Left forelimb (tissue), 1 donor: ENCODE measurements around the gene DENND6A.
"Not testable (repeated sequence)": the region's sequence is repeated elsewhere in the genome, so short reads cannot be mapped to it uniquely, and the experiment has no call there.

ENCODE experiments used
- DNase-seq: peaks from one replicate; pipeline ENCODE4 v3.0.0-alpha.2; 2018; ENCODE audit warnings: low spot score

The DENND6A gene

DNA sequence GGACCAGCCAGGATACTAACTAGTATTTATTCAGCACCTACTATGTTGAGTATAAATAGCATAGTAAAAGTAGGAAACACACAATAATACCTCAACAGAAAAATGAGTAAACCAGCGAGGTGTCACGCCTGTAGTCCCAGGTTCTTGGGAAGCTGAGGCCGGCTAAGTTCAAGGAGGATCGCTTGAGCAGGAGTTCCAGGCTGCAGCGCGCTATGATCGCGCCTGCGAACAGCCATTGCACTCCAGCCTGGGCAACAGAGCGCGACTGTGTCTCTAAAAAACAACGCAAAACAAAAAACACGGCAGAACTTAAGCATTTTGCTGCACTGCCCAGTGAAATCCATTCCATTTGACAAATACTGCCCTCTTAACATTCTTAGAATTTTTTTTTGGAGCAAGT is 1.3 kb upstream of the DENND6A start:
- DNase-seq, result no peak

DNA sequence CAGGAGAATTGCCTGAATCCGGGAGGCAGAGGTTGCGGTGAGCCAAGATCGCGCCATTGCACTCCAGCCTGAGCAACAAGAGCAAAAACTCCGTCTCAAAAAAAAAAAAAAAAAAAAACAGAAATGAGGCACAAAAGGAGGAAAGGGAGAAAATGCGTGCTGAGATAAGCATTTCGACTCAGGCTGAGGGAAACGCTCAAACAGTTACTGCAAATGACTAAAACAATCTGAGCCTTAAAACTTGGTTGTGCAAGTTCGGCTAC is 813 bp downstream of the DENND6A start:
- DNase-seq, result not testable (repeated sequence)

DNA sequence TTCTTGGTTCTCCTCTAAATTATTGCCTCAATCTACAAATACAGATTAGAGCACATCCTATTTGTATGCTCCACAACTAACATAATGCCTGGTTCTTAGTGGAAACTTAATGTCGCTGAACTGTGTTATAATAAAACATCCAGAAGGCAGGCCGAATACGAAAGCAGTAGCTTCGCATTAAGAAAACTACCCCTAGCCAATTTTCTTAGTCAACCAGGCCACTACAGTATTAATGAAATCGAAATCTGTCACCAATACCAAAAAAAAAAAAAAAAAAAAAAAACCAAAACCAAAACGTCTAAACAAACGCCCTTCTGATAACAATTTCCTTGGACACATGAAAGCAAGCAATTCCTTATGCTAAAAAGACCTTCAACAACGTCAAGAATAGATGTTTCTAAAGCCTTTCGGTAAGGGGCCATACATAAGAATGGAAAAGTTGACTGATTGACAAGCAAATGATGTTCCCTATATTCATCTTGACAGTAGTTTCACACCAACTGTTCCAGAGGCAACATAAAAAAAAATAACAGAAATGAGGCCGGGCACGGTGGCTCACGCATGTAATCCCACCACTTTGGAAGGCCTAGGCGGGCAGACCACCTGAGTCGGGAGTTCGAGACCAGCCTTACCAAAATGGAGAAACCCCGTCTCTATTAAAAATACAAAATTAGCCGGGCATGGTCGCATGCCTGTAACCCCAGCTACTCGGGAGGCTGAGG is 1.3 kb downstream of the DENND6A start:
- DNase-seq, result no peak

DNA sequence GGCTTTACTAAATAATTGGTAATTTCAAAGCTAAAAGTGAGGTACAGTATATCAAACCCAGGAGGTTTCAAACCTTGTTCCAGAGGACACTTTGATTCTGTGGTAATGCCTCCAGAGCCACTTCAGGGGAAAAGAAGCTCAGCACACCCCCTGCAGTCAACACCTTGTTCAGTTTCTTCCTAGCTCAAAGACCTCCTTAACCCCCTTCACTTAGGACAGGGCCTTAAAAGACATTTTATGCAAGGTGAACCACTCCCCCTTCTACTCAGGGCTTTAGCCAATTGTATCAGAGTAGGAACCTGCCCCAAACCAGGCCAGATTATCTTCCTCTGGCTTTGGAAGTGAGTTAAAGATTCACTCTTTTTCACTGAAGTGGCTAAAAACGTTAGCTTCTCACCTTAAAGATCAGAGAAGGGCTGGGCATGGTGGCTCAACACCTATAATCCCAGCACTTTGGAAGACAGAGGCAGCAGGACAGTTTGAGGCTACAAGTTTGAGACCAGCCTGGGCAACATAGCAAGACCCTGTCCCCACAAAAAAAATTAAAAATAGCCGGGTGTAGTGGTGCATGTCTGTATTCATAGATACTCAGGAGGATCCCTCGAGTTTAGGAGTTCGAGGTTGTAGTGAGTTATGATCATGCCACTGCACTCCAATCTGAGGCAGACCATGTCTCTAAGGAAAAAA is 3.4 kb downstream of the DENND6A start:
- DNase-seq, result no peak

DNA sequence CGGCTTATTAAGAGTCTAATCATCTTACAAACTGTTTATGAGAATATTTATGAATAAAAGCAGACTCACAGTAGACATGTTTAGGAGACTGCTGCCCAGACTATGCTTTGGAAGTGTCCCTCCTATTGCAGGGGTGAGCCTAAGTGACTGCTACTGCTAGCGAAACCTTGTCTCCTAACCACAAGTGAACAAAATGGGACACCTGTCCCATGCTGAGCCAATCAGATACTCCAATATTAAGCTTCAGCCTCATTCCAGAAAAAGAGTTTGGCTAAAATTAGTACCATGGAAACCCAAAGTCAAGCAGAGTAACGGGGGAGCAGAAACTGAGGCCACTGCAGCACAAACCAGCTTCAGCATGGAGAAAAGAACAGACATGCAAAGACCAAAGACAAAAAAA is 4.6 kb downstream of the DENND6A start:
- no peak for DNase-seq

DNA sequence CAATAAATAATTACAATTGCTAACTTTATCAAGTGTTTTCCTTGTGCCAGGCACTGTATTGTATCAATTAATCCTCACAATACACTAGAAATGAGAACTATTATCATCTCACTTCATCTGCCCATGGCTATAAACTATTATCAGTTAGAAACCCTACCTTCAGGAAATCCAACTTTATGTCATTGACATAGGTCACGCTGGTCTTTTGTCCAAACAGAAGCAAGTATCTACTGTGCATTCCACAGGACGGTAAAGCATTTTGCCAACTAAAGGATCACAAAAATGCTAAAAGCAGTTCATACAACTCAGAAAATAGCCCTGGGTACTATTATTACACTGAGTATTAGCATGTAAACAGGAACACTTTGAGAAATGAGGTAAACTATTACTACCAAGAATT is 9.6 kb downstream of the DENND6A start:
- no peak for DNase-seq

DNA sequence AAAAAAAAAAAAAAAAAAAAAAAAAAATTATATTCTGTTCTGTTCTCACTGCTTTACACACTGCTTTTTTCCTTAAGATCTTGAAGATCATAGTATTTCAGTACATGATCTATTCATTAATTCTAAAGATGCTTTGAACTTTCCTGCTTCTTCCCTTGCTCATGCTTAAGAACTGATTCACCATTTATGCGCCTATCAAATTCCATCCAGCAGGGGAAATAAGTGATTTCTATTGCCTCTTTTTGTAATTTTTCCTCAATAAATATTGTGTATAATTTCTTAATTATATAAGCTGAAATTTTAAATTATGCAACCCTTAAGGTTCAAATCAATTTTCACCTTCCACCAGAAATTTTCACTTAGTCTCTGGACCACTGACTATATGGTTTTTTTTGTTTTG is 10.6 kb downstream of the DENND6A start:
- DNase-seq, result no peak

DNA sequence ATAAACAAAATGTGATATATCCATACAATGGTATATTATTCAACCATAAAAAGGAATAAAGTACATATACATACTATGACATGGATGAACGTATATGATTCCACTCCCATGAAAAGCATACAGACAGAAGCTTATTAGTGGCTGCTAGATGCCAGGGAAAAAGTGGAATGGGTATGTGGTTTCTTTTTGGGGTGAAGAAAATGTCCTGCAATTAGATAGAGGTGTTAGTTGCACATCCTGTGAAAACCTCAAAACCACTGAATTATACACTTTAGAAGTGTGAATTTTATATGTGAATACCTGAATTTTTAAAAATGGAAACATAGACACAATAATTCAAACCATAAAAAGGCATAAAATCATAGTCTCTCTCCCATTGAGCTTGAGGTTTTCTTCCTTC is 11.2 kb downstream of the DENND6A start:
- no peak for DNase-seq

DNA sequence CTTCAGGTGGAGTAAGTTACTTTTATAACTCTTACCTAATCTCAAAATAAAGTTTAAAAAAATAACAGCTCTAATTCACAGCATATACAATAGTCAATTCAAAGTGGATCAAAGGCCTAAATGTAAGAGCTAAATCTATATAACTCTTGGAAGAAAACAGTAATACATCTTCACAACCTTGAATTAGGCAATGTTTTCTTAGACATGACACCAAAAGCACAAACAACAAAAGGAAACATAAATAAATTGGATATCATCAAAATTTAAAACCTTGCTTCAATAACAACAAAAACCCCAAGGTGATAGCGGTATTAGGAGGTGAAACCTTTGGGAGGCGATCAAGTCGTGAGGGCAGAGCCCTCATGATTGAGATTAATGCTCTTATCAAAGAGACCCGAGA is 12.8 kb downstream of the DENND6A start:
- DNase-seq, result no peak

DNA sequence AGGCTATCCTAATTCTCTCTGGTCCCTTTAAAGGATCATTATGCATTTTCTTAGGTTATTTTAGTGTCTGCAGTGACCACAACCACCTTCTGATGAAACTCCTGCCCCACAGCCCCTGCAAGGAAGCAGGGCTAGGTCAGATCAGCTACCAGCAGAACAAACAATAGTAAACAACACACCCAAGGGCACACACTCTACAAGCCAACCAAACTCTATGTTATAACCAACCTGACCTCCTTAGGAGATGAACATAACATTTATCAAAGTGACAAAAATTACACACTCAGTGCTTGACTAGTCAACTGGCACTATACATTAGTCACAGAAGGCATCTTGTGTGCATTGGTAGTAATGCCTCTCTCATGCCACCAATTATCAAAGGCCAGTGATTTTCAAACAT is 17.3 kb downstream of the DENND6A start:
- no peak for DNase-seq

DNA sequence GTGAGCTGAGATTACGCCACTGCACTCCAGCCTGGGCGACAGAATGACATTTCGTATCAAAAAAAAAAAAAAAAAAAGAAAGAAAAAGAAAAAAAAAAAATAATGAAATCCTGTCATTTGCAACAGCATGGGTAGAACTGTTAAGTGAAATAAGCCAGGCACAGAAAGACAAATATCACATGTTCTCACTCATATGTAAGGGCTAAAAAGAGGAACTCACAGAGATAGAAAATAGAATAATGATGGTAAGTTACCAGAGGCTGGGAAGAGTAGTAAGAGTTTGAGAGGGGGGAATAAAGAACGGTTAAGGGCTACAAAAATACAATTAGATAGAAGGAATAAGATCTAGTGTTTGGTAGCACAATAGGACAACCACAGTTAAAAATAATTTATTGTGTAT is 19.7 kb downstream of the DENND6A start:
- no peak for DNase-seq

DNA sequence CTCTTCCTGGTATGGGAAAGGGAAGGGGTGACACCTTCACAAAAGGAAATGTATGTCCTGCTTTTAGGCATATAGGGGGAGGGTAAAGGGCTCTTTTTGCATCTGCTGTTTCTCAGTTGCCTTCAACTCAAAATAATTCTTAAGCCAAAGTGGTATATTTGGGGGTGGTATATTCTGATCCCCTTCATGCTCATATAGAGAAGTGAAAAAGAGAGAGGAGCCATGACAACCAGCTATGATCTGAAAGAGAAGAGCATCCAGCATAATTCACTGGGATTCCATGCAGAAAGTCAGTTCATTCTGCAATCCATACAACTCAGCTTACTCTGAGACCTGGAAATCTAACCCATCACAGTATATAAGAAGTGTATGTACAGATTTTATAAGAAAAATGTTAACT is 22.3 kb downstream of the DENND6A start:
- no peak for DNase-seq

DNA sequence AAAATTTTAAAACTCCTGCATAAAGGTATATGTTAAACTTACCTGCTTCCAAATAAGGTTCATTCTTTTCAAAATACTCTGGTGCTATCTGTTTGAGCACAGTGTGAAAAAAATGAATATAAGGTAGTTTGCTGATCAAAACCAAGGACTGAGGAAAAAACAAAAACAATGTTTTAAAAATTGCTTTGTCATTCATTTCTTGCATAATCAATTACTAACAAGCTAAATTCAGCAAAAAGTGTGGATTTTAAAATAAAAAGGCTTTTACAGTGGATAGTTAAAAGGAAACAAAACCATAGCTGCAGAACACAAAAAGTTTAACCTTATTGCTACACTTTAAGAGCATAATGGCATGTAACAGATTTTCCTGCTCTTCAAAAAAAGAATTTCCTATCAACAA is 31.5 kb downstream of the DENND6A start:
- no peak for DNase-seq

DNA sequence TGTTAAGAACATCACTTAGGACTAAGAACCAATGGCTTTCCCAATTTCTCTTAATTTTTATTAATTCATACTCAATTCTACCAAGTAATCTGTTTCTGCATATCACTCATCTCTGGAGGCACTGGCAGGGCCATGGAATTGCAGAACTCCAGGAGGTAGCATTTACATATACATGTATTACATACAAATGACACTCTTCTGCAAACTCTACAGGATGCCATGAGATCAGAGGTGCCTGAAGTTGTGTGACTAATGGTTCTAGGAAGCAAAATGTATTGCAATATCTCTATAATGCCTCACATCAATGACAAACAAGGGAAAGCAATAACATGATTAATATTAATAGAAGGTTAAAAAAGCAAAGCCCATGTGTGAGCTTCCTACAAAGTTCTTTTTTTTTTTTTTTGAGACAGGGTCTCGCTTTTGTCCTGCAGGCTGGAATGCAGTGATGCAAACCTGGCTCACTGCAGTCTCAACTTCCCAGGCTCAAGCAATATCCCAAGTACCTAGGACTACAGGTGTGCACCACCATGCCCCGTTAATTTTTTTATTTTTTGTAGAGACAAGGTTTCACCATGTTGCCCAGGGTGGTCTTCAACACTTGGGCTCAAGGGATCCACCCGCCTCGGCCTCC is 33.0 kb downstream of the DENND6A start:
- no peak for DNase-seq

DNA sequence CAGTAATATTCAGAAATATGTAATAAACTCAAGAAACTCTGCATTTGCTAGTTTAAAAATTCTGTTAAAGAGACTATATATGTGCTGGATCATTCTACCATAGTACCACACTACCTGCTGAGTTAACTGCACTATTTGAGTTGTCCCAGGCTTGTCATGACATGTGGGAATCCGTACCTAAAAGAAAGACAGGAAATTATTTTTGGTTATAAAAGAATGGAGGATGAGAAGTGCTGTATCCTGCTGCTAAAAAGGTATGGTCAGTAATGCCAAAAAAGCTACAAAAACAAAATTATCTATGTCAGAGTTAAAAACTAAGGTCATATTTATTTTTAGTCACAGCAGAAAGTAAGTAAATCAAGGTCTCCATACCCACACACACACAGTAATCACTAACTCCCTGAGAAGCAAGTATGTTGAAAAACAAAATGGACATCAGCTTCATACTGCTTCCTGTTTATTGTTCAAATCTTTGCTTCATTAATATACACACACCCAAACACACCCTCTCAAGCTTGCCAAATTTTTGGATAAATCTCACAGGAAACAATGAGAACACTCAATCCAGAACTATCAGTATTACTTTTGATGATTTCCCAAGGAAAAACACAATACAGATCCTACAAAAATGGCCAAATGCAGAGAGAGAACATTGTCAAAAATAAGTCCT is 33.7 kb downstream of the DENND6A start:
- no peak for DNase-seq

DNA sequence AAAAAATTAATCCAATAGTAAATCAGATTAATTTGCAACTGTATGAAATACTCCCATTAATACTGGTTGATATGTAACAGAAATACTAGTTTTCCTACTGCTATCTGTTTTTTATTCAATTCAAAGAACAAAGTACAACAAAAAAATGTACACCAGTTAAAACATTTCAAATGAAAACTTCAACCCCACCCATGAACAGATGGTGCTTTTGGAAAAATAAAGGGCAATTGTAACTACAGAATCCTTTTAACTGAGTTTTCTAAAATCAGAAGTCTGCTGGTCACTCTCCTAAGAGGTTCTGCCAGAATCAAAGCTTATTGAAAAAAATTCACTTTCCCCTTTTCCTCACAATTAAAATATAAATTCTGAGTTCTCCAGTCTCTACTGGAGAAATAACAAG is 34.3 kb downstream of the DENND6A start:
- no peak for DNase-seq

DNA sequence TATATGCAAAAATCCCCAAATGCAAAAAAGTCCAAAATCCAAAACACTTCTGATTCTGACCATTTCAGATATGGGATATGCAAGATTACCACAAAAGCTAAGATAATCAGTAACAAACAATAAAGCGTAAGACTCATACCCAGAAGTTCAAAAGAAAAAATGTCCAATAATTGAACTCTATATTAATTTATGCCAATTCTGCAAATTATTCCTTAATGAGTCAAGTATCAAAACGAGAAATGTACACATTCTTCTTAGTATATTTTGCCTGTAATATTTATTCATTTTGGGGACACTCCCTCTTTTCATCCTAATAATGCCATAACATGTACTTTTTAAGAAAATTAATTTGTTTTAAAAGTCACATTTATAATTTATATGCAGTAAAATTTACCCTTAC is 37.1 kb downstream of the DENND6A start:
- no peak for DNase-seq

DNA sequence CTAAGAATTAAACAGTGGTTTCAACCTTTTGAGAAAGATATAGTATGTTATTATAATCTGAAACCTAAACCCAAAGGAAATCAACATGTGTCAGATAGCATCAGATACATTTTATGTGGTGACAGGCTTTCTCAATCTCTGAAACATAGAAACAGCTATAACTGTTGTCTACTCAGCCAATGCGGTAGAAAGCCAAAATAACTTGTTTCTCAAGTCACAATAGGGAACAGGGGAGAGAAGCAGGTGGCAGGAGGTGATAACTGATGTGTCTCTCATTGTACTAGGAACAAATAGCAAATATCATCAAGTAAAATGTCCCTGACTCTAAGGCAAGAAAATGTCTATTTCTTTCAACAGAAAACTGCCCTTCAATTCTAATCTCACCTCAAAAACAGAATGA is 38.6 kb downstream of the DENND6A start:
- DNase-seq, result no peak

DNA sequence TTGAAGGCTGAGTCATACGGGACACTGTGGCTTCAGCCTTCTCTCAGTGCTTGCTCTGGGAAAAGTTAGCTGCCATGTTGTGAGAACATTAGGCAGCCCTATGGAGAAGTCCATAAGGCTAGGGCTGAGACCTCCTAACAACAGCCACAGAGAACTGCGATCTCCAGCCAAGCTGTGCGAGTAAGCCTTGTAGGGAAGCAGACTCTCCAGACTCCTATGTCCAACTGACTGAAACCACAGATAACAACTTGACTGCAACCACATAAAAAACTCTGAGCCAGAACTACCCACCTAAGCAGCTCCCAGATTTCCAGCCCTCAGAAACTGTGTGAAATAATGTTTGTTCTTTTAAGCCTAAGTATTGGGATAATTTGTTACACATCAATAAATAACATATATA is 40.7 kb downstream of the DENND6A start:
- no peak for DNase-seq

DNA sequence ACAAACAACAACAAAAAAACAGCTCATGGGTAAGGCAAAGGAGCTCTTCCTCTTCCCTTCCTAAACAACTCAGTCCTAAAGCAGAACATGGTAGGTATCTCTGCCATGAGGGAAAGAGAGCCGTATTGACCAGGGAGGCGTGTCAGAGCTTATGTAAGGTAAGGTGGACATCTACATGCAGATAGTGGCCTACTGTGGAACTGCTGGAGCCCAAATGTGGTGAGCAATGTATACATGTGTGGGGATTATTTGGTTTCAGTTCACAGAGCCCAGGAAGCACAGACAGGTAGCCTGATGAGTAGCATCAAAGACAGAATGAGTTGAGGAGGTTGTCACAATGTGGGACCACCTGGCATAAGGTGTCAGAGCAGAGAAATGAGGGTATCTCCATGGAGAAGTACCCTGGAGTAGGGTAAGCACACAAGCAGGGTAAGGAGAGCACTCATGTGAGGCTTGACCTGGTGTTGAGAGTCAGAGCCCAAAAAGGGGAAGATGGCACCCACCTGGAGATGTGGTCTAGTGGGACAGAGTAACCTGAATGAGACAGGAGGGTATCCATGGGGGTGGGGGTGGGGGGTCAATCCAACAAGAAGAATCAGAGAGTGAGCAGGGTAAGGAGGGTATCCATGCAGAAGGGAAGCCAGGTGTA is 45.5 kb downstream of the DENND6A start:
- no peak for DNase-seq

DNA sequence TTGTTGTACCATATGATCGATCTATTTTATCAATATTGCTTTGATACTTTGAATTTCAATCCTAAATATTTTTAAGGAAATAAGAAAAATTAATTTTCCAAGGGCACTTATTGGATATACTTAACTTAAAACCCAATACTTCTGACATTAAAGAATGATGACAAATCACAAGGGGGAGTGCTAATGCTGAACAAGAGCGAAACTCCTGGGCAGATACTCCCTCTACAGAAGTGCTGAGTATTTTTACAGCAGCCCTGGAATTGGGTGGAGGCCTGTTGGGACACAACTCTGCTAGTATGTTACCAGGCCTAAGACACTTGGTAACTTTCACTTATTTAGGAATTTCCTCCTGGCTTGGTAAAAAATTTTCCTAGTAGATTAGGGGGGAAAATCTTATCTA is 46.2 kb downstream of the DENND6A start:
- no peak for DNase-seq

DNA sequence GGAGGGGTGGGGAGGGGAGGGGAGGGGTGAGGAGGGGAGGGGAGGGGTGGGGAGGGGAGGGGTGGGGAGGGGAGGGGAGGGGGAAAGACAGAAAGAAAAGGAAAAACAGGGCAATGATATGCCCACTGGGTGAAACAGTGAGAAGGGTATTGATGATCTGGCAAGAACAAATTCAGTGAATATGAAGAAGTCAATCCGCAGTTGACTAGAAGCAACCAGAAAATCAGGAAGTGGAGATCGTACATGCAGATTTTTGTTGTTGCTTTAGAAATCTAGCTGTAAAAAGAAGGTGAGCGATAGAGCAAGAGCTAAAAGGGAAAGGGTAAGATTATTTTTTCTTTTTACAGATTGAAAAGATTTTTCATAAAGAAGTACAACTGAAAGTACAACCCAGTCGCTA is 48.1 kb downstream of the DENND6A start:
- DNase-seq, result no peak

DNA sequence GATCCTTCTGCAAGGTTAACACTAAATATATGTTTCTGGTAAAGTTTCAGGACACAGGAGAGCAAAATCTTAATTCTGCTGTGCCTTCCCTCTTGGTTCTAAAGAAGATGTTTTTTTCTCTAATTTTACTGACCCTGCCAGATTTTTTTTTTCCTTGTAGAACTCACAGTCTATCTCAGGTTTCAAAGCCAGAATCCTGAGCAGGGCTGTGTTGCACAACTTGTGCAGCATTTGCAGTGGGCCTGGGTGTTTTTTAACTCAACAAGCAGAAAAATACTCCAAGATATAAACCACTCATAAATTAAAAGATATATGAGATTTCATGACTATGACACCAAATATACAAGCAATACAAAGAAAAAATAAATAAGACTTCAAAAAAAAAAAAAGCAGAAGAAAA is 55.5 kb downstream of the DENND6A start:
- DNase-seq, result no peak
